Endothelial cell of umbilical vein (primary cell): ENCODE measurements around the gene RFX2.

Experiments used
- EZH2 ChIP-seq: IDR thresholded peaks from 2 replicates; pipeline ENCODE4 v1.6.1; 2012; ENCODE audit warnings: borderline replicate concordance, low read depth, mild to moderate bottlenecking, moderate library complexity, low read length, inconsistent platforms; ENCODE audit not compliant: severe bottlenecking
- FOS ChIP-seq: IDR thresholded peaks from 2 replicates; pipeline ENCODE4 v1.6.1; 2011; ENCODE audit warnings: mild to moderate bottlenecking, low read length, moderate library complexity, borderline replicate concordance; ENCODE audit not compliant: insufficient read depth
- GATA2 ChIP-seq: IDR thresholded peaks from 2 replicates; pipeline ENCODE4 v1.7.0; 2011; ENCODE audit warnings: low read depth, mild to moderate bottlenecking, moderate library complexity, mixed read lengths, low read length; ENCODE audit not compliant: insufficient read length, insufficient read depth
- MYC ChIP-seq: IDR thresholded peaks from one replicate; pipeline ENCODE4 v1.6.1; 2011; ENCODE audit warnings: mild to moderate bottlenecking, low read depth, low read length
- POLR2A ChIP-seq: IDR thresholded peaks from 2 replicates; pipeline ENCODE4 v1.6.1; 2012; ENCODE audit warnings: low read depth, mild to moderate bottlenecking, control low read depth, low read length
- POLR2AphosphoS5 ChIP-seq: IDR thresholded peaks from 2 replicates; pipeline ENCODE4 v1.6.1; 2012; ENCODE audit warnings: low read depth, mild to moderate bottlenecking, control low read depth, low read length, moderate library complexity; ENCODE audit not compliant: insufficient read depth
- TF ChIP-seq, protein P1 (sequence below): IDR thresholded peaks from 2 replicates; pipeline ENCODE4 v1.6.1; 2011; ENCODE audit not compliant: insufficient read depth, insufficient read length
- TF ChIP-seq, protein P2 (sequence below), 2 donors: IDR thresholded peaks; 1 replicate in 1 of 2; 2 replicates in 1 of 2; pipeline ENCODE4 v1.5.1; 2011; ENCODE audit warnings: low read length in 2 of 2, mild to moderate bottlenecking in 2 of 2, moderate library complexity in 2 of 2, control low read depth in 1 of 2, inconsistent platforms in 1 of 2, low read depth in 1 of 2; ENCODE audit not compliant: insufficient read depth in 1 of 2; ENCODE audit errors: extremely low read depth in 1 of 2

DNA sequence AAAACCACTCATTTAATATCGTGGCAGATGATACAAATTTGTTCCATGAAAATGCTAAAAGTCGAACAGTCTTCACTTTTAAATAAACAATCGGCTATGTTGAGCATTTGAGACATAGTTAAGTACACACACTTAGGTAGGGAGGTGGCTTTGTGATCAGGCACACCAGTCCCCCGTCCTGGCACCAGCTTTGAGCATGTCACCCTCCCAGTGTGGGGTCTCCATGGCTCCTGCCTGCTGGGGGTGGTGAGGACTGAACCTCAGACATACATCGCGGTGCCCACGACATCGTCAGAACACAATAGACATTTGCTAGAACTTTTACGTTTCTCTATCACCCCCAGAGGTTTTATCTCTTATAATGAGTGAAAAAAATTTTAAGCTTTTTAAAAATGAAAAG is 62.0 kb downstream of the RFX2 start:
- TF ChIP-seq POLR2AphosphoS5 (no peak), POLR2A (no peak), EZH2 (no peak), GATA2 (no peak), MYC (no peak), FOS (no peak)
- TF ChIP-seq, protein P1, sequence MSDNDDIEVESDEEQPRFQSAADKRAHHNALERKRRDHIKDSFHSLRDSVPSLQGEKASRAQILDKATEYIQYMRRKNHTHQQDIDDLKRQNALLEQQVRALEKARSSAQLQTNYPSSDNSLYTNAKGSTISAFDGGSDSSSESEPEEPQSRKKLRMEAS = no peak
- TF ChIP-seq, protein P2, sequence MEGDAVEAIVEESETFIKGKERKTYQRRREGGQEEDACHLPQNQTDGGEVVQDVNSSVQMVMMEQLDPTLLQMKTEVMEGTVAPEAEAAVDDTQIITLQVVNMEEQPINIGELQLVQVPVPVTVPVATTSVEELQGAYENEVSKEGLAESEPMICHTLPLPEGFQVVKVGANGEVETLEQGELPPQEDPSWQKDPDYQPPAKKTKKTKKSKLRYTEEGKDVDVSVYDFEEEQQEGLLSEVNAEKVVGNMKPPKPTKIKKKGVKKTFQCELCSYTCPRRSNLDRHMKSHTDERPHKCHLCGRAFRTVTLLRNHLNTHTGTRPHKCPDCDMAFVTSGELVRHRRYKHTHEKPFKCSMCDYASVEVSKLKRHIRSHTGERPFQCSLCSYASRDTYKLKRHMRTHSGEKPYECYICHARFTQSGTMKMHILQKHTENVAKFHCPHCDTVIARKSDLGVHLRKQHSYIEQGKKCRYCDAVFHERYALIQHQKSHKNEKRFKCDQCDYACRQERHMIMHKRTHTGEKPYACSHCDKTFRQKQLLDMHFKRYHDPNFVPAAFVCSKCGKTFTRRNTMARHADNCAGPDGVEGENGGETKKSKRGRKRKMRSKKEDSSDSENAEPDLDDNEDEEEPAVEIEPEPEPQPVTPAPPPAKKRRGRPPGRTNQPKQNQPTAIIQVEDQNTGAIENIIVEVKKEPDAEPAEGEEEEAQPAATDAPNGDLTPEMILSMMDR (IDR thresholded peaks at IDR 0.05; ENCODE audit: extremely low read depth in 1 of 2, insufficient read depth in 1 of 2, low read depth in 1 of 2, low read length in 2 of 2) = no peak
